Liver (tissue), 9 donors: ENCODE results near the gene RASAL2. TPM values are rescaled to one million over a fixed set of nuclear protein-coding genes. Genes with fewer than 3 reads are reported as not detected.

Source experiments
- DNase-seq: peaks from one replicate; pipeline ENCODE4 v3.0.0-alpha.2; 2017; ENCODE audit warnings: low spot score
- H3K27ac ChIP-seq, 2 donors: one replicate each; pipeline ENCODE4 v1.7.0; 2013; ENCODE audit warnings: inconsistent platforms in 2 of 2, low read length in 2 of 2, control low read depth in 1 of 2, low read depth in 1 of 2, mild to moderate bottlenecking in 1 of 2
- H3K27me3 ChIP-seq, 4 donors: one replicate each; pipeline versions ENCODE4 v1.6.1 to v1.7.0; 2013; ENCODE audit warnings: low read length in 3 of 4, inconsistent platforms in 1 of 4, mild to moderate bottlenecking in 1 of 4, moderate library complexity in 1 of 4; ENCODE audit not compliant: control insufficient read depth in 4 of 4, insufficient read depth in 4 of 4
- H3K36me3 ChIP-seq, 4 donors: one replicate each; pipeline versions ENCODE4 v1.6.1 to v1.7.0; 2013; ENCODE audit warnings: low read length in 3 of 4, mild to moderate bottlenecking in 3 of 4, low read depth in 1 of 4, moderate library complexity in 1 of 4; ENCODE audit not compliant: control insufficient read depth in 4 of 4, insufficient read depth in 3 of 4
- H3K4me1 ChIP-seq, 4 donors: one replicate each; pipeline versions ENCODE4 v1.6.1 to v1.7.0; 2013; ENCODE audit warnings: low read length in 3 of 4, mild to moderate bottlenecking in 3 of 4, moderate library complexity in 1 of 4; ENCODE audit not compliant: control insufficient read depth in 4 of 4, insufficient read depth in 4 of 4
- H3K4me3 ChIP-seq, 3 donors: one replicate each; pipeline versions ENCODE4 v1.6.1 to v1.7.0; 2013; ENCODE audit warnings: low read length in 3 of 3, control low read depth in 1 of 3, low read depth in 1 of 3, mild to moderate bottlenecking in 1 of 3
- H3K9ac ChIP-seq, 2 donors: one replicate each; pipeline ENCODE4 v1.7.0; 2013; ENCODE audit warnings: low read length in 2 of 2, mild to moderate bottlenecking in 2 of 2, moderate library complexity in 2 of 2, control low read depth in 1 of 2, low read depth in 1 of 2
- H3K9me3 ChIP-seq, 4 donors: one replicate each; pipeline versions ENCODE4 v1.6.1 to v1.7.0; 2013; ENCODE audit warnings: low read length in 3 of 4; ENCODE audit not compliant: control insufficient read depth in 4 of 4
- ATF3 ChIP-seq: IDR thresholded peaks from 2 replicates; pipeline ENCODE4 v1.6.1; 2016; ENCODE audit warnings: antibody characterized with exemption
- CTCF ChIP-seq: fragments of 150-350 bp; IDR thresholded peaks from 2 replicates; pipeline ENCODE4 v1.5.1; 2017; ENCODE audit warnings: improper control_type of control experiment, low read depth, low read length; ENCODE audit not compliant: missing input control
- EGR1 ChIP-seq, 2 donors: IDR thresholded peaks; 2 replicates each; pipeline ENCODE4 v1.6.1; 2016 to 2018; ENCODE audit warnings: antibody characterized with exemption in 2 of 2, low read depth in 2 of 2
- FOXA1 ChIP-seq: IDR thresholded peaks from 2 replicates; pipeline ENCODE4 v1.6.1; 2016; ENCODE audit warnings: antibody characterized with exemption
- FOXA2 ChIP-seq: IDR thresholded peaks from 2 replicates; pipeline ENCODE4 v1.6.1; 2016; ENCODE audit warnings: antibody characterized with exemption
- HNF4A ChIP-seq, 2 donors: conservative IDR thresholded peaks; 2 replicates each; pipeline ENCODE4 v1.6.1; 2016; ENCODE audit warnings: antibody characterized with exemption in 2 of 2, mild to moderate bottlenecking in 2 of 2
- HNF4G ChIP-seq: IDR thresholded peaks from 2 replicates; pipeline ENCODE4 v1.6.1; 2016; ENCODE audit warnings: antibody characterized with exemption
- JUND ChIP-seq, 2 donors: IDR thresholded peaks; 2 replicates each; pipeline ENCODE4 v1.6.1; 2016; ENCODE audit warnings: antibody characterized with exemption in 2 of 2
- MAX ChIP-seq: IDR thresholded peaks from 2 replicates; pipeline ENCODE4 v1.6.1; 2016; ENCODE audit warnings: antibody characterized with exemption
- NR2F2 ChIP-seq: IDR thresholded peaks from 2 replicates; pipeline ENCODE4 v1.6.1; 2016; ENCODE audit warnings: antibody characterized with exemption
- RAD21 ChIP-seq, 2 donors: IDR thresholded peaks; 2 replicates each; pipeline ENCODE4 v1.6.1; 2016; ENCODE audit warnings: antibody characterized with exemption in 2 of 2, mild to moderate bottlenecking in 2 of 2
- REST ChIP-seq: IDR thresholded peaks from 2 replicates; pipeline ENCODE4 v1.6.1; 2016; ENCODE audit warnings: antibody characterized with exemption, mild to moderate bottlenecking
- RXRA ChIP-seq, 2 donors: IDR thresholded peaks; 2 replicates each; pipeline ENCODE4 v1.6.1; 2017 to 2018; ENCODE audit warnings: antibody characterized with exemption in 2 of 2, mild to moderate bottlenecking in 1 of 2
- SP1 ChIP-seq: IDR thresholded peaks from 2 replicates; pipeline ENCODE4 v1.6.1; 2018; ENCODE audit warnings: antibody characterized with exemption, mild to moderate bottlenecking
- YY1 ChIP-seq: IDR thresholded peaks from 2 replicates; pipeline ENCODE4 v1.6.1; 2016; ENCODE audit warnings: antibody characterized with exemption, mild to moderate bottlenecking
- ZBTB33 ChIP-seq: IDR thresholded peaks from 2 replicates; pipeline ENCODE4 v1.6.1; 2016; ENCODE audit warnings: antibody characterized with exemption
- WGBS: extraction: QIAGEN DNeasy Blood & Tissue Kit; methylation state at CpG from one replicate; pipeline ENCODE4 v1.1.7; 2013; 5-methylcytosine and 5-hydroxymethylcytosine counted together
- polyA plus RNA-seq, 2 donors: library from polyadenylated mRNA; stranded (reverse) in 1 of 2; unstranded in 1 of 2; fragments of 200-250 nt in 1 of 2; fragments of >200 nt in 1 of 2; fragmentation: Nextera tagmentation in 1 of 2; extraction: Ambion mirVana in 1 of 2; gene quantifications; one replicate each; pipeline versions ENCODE4 v1.2.1 to v1.2.3, GENCODE V29; 2013 to 2015
- total RNA-seq, 2 donors: library from RNA; depleted of rRNA; stranded (reverse); fragments of >200 nt; gene quantifications; one replicate each; pipeline ENCODE4 v1.2.3, GENCODE V29; 2014
- donor health status: healthy.
- donor health status: healthy.
- donor health status: healthy.
- donor health status: healthy.
- donor health status: healthy.

The RASAL2 gene
- total and polyA plus RNA-seq, 4 donors = 1.8 to 8.1 (median 4.1) TPM

- Histone ChIP-seq H3K27me3 (no peaks in the 10 kb centered on the region), H3K9ac (no peak overlapping the region), H3K4me1 (peaks cover 0 to 4% (median 1%) of the 10 kb centered on the region in 4 donors), H3K4me3 (no peak overlapping the region), H3K9me3 (no peaks in the 10 kb centered on the region), H3K27ac (no peak overlapping the region), H3K36me3 (no peaks in the 10 kb centered on the region)
- DNase-seq = no peak
- WGBS = 92% methylated on average over 5 of the region's 5 CpGs
- TF ChIP-seq FOXA1 (no peak), JUND (IDR thresholded peaks at IDR 0.05) (no peak), RAD21 (IDR thresholded peaks at IDR 0.05) (no peak), ATF3 (no peak), REST (no peak), YY1 (no peak), ZBTB33 (no peak), NR2F2 (no peak), HNF4A (conservative IDR thresholded peaks at IDR 0.05) (no peak), CTCF (no peak), EGR1 (IDR thresholded peaks at IDR 0.05; ENCODE audit: low read depth in 2 of 2) (no peak), MAX (no peak), RXRA (IDR thresholded peaks at IDR 0.05) (no peak), HNF4G (no peak), FOXA2 (no peak), SP1 (no peak)
Measured at GRCh38 chr1:178483251-178483957, 389.5 kb downstream of the RASAL2 start.
